22Rv1 (cell line): Measurements from ENCODE around the gene ARHGAP45.

Experiments used
- ZFX ChIP-seq: fragments of 450-650 bp; IDR thresholded peaks from 2 replicates; pipeline ENCODE4 v1.6.1; 2017; ENCODE audit warnings: antibody characterized with exemption, borderline replicate concordance
- TF ChIP-seq, protein P1 (sequence below): fragments of 450-650 bp; IDR thresholded peaks from 2 replicates; pipeline ENCODE4 v1.5.1; 2017; ENCODE audit warnings: mild to moderate bottlenecking

- TF ChIP-seq, protein P1, sequence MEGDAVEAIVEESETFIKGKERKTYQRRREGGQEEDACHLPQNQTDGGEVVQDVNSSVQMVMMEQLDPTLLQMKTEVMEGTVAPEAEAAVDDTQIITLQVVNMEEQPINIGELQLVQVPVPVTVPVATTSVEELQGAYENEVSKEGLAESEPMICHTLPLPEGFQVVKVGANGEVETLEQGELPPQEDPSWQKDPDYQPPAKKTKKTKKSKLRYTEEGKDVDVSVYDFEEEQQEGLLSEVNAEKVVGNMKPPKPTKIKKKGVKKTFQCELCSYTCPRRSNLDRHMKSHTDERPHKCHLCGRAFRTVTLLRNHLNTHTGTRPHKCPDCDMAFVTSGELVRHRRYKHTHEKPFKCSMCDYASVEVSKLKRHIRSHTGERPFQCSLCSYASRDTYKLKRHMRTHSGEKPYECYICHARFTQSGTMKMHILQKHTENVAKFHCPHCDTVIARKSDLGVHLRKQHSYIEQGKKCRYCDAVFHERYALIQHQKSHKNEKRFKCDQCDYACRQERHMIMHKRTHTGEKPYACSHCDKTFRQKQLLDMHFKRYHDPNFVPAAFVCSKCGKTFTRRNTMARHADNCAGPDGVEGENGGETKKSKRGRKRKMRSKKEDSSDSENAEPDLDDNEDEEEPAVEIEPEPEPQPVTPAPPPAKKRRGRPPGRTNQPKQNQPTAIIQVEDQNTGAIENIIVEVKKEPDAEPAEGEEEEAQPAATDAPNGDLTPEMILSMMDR, result no peak
- no peak for TF ChIP-seq ZFX
Measured at GRCh38 chr19:1123885-1124677, 57.1 kb downstream of the ARHGAP45 start.
